Measurements from ENCODE around the gene SETDB2. TPM values are rescaled to one million over a fixed set of nuclear protein-coding genes. Genes with fewer than 3 reads are reported as not detected.

Gene SETDB2
- polyA plus RNA-seq, 1 experiment: 21.7 TPM

DNA sequence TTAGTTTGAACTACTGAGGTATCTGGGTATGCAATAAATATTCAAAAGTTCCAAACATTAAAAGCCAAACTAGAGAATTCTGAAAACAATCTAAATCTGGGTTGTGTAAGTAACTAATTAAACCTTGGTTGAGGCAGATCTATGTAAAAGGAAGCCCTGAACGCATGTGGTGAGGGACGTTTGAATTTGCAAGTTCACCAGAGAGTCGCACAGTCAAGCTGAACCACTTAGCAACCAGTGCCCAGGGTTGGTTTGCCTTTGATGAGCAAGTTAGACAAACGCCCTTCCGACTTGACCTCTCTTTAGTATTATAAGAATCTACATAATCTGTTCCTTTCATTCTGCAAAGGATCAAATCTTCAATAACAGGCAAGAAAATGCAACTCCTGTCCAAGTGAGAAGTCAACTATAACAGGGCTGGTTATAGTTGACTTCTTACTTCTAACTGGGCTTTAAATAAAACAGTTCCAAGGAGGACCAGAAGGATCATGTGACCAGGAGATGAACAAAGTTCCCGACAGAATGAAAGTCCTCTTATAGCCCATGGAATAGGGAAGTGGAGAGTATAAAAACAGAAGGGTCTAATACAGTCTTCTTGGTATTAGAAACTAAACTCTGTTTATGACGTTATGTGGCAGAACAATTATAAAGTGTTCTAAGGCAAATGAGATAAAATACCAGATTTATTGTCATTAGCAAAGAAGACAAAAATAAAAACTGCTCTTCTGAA lies 92.2 kb downstream of the SETDB2 start:
- Histone ChIP-seq H3K4me3 (ENCODE audit: low read depth, low read length) (no peak overlapping the region), H3K9me3 (ENCODE audit: control insufficient read depth, insufficient read depth, low read length) (no peaks in the 10 kb centered on the region), H3K27me3 (ENCODE audit: control insufficient read depth, insufficient read depth, low read length) (no peaks in the 10 kb centered on the region), H3K27ac (ENCODE audit: low read depth, low read length) (no peak overlapping the region)
- TF ChIP-seq, protein P1, sequence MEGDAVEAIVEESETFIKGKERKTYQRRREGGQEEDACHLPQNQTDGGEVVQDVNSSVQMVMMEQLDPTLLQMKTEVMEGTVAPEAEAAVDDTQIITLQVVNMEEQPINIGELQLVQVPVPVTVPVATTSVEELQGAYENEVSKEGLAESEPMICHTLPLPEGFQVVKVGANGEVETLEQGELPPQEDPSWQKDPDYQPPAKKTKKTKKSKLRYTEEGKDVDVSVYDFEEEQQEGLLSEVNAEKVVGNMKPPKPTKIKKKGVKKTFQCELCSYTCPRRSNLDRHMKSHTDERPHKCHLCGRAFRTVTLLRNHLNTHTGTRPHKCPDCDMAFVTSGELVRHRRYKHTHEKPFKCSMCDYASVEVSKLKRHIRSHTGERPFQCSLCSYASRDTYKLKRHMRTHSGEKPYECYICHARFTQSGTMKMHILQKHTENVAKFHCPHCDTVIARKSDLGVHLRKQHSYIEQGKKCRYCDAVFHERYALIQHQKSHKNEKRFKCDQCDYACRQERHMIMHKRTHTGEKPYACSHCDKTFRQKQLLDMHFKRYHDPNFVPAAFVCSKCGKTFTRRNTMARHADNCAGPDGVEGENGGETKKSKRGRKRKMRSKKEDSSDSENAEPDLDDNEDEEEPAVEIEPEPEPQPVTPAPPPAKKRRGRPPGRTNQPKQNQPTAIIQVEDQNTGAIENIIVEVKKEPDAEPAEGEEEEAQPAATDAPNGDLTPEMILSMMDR (IDR thresholded peaks at IDR 0.05; ENCODE audit: low read depth, low read length): no peak
- no peak for DNase-seq (ENCODE audit: low read depth, low spot score)
- POLR2A ChIA-PET: no interaction called here
- CTCF ChIA-PET: interaction anchor here (1.3 kb wide), 2 partner anchors 8 to 17 kb away, joined by 3 read pairs; no protein-coding TSS in a partner anchor

- ChIA-PET POLR2A (no interaction called here), CTCF (no interaction called here)
- H3K4me3 ChIP-seq (ENCODE audit: low read depth, low read length): no peak overlapping the region
- H3K27ac ChIP-seq (ENCODE audit: low read depth, low read length): no peak overlapping the region
- H3K9me3 ChIP-seq (ENCODE audit: control insufficient read depth, insufficient read depth, low read length): no peaks in the 10 kb centered on the region
- no peak for DNase-seq (ENCODE audit: low read depth, low spot score)
- no peaks in the 10 kb centered on the region for H3K27me3 ChIP-seq (ENCODE audit: control insufficient read depth, insufficient read depth, low read length)
- TF ChIP-seq, protein P1 (IDR thresholded peaks at IDR 0.05; ENCODE audit: low read depth, low read length): no peak
These were observed 94.3 kb downstream of the SETDB2 start for GRCh38 chr13:49538404-49538803.

- DNase-seq (ENCODE audit: low read depth, low spot score): peak; percentile 42
- ChIA-PET POLR2A (interaction anchor here (1.0 kb wide), 1 partner anchor 14 kb away, joined by 3 read pairs; no protein-coding TSS in a partner anchor), CTCF (no interaction called here)
- Histone ChIP-seq H3K9me3 (ENCODE audit: control insufficient read depth, insufficient read depth, low read length) (no peaks in the 10 kb centered on the region), H3K4me3 (ENCODE audit: low read depth, low read length) (no peak overlapping the region), H3K27ac (ENCODE audit: low read depth, low read length) (peak overlapping the region; percentile 11), H3K27me3 (ENCODE audit: control insufficient read depth, insufficient read depth, low read length) (no peaks in the 10 kb centered on the region)
- TF ChIP-seq, protein P1 (IDR thresholded peaks at IDR 0.05; ENCODE audit: low read depth, low read length): no peak
These were observed 95.2 kb downstream of the SETDB2 start for GRCh38 chr13:49539313-49539712.

- H3K27me3 ChIP-seq (ENCODE audit: control insufficient read depth, insufficient read depth, low read length): no peaks in the 10 kb centered on the region
- no peak overlapping the region for H3K27ac ChIP-seq (ENCODE audit: low read depth, low read length)
- no peak for DNase-seq (ENCODE audit: low read depth, low spot score)
- POLR2A ChIA-PET: interaction anchor here (1.0 kb wide), 1 partner anchor 14 kb away, joined by 3 read pairs; no protein-coding TSS in a partner anchor
- no peak overlapping the region for H3K4me3 ChIP-seq (ENCODE audit: low read depth, low read length)
- CTCF ChIA-PET: interaction anchor here (0.9 kb wide), 1 partner anchor 67 kb away, joined by 3 read pairs; no protein-coding TSS in a partner anchor
- TF ChIP-seq, protein P1 (IDR thresholded peaks at IDR 0.05; ENCODE audit: low read depth, low read length): no peak
- H3K9me3 ChIP-seq (ENCODE audit: control insufficient read depth, insufficient read depth, low read length): no peaks in the 10 kb centered on the region
These were observed 95.7 kb downstream of the SETDB2 start for GRCh38 chr13:49539746-49540145.

- no peaks in the 10 kb centered on the region for H3K9me3 ChIP-seq (ENCODE audit: control insufficient read depth, insufficient read depth, low read length)
- H3K27ac ChIP-seq (ENCODE audit: low read depth, low read length): no peak overlapping the region
- TF ChIP-seq, protein P1 (IDR thresholded peaks at IDR 0.05; ENCODE audit: low read depth, low read length): no peak
- POLR2A ChIA-PET: no interaction called here
- no peaks in the 10 kb centered on the region for H3K27me3 ChIP-seq (ENCODE audit: control insufficient read depth, insufficient read depth, low read length)
- no peak overlapping the region for H3K4me3 ChIP-seq (ENCODE audit: low read depth, low read length)
- CTCF ChIA-PET: interaction anchor here (0.7 to 0.9 kb wide), 2 partner anchors 66 to 1266 kb away, joined by 3 read pairs; no protein-coding TSS in a partner anchor
- DNase-seq (ENCODE audit: low read depth, low spot score): no peak
These were observed 96.5 kb downstream of the SETDB2 start for GRCh38 chr13:49540552-49540951.

Data from AG04450 (cell line).